PC-9 (cell line): ENCODE measurements around the gene SPATS2L.

Source experiments
- EZH2 ChIP-seq: fragments of 200-600 bp; sonication (generic); IDR thresholded peaks from 2 replicates; pipeline ENCODE4 v1.8.0; 2017; ENCODE audit warnings: antibody characterized with exemption, low read depth
- TF ChIP-seq, protein P1 (sequence below): fragments of 200-600 bp; sonication (generic); conservative IDR thresholded peaks from 2 replicates; pipeline ENCODE4 v1.6.1; 2017; ENCODE audit warnings: mixed run types, antibody characterized with exemption, mild to moderate bottlenecking, moderate library complexity

- TF ChIP-seq, protein P1, sequence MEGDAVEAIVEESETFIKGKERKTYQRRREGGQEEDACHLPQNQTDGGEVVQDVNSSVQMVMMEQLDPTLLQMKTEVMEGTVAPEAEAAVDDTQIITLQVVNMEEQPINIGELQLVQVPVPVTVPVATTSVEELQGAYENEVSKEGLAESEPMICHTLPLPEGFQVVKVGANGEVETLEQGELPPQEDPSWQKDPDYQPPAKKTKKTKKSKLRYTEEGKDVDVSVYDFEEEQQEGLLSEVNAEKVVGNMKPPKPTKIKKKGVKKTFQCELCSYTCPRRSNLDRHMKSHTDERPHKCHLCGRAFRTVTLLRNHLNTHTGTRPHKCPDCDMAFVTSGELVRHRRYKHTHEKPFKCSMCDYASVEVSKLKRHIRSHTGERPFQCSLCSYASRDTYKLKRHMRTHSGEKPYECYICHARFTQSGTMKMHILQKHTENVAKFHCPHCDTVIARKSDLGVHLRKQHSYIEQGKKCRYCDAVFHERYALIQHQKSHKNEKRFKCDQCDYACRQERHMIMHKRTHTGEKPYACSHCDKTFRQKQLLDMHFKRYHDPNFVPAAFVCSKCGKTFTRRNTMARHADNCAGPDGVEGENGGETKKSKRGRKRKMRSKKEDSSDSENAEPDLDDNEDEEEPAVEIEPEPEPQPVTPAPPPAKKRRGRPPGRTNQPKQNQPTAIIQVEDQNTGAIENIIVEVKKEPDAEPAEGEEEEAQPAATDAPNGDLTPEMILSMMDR: no peak
- TF ChIP-seq EZH2: no peak
These were observed 150.1 kb downstream of the SPATS2L start for GRCh38 chr2:200456567-200456966.
